OCI-LY1 (cell line): ENCODE data around the gene KRTAP10-7.

ENCODE experiments used
- CTCF ChIP-seq: fragments of 200-600 bp; sonication (generic), shearing (Covaris generic); IDR thresholded peaks from 2 replicates; pipeline ENCODE4 v1.5.1; 2017; ENCODE audit warnings: mild to moderate bottlenecking, antibody characterized with exemption, low read length, moderate library complexity, mixed read lengths
- EZH2 ChIP-seq: fragments of 200-600 bp; sonication (generic), shearing (Covaris generic); IDR thresholded peaks from 2 replicates; pipeline ENCODE4 v1.8.0; 2017; ENCODE audit warnings: borderline replicate concordance, mixed run types, mild to moderate bottlenecking, antibody characterized with exemption, low read length, moderate library complexity, mixed read lengths

DNA sequence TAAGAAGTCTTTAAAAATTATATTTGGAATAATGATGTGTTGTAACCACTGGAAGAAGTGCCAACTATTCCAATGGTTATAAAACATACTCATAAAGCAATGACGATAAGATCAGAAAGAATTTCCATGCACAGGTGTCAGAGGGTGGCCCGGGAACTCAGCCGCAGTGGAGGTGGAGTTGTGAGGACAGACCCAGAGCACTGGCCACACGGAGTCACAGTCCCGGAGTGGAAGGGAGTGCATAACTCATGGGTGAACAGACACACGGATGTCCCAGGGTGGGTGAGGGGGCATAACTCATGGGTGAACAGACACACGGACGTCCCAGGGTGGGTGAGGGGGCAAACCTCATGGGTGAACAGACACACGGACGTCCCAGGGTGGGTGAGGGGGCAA, 24.4 kb upstream of the KRTAP10-7 start:
- TF ChIP-seq CTCF (no peak), EZH2 (no peak)
